Measurements from ENCODE around the gene ZSWIM3.
A peak's percentile ranks its signal among the peaks of the same experiment; 100 is the strongest.

The ZSWIM3 gene

DNA sequence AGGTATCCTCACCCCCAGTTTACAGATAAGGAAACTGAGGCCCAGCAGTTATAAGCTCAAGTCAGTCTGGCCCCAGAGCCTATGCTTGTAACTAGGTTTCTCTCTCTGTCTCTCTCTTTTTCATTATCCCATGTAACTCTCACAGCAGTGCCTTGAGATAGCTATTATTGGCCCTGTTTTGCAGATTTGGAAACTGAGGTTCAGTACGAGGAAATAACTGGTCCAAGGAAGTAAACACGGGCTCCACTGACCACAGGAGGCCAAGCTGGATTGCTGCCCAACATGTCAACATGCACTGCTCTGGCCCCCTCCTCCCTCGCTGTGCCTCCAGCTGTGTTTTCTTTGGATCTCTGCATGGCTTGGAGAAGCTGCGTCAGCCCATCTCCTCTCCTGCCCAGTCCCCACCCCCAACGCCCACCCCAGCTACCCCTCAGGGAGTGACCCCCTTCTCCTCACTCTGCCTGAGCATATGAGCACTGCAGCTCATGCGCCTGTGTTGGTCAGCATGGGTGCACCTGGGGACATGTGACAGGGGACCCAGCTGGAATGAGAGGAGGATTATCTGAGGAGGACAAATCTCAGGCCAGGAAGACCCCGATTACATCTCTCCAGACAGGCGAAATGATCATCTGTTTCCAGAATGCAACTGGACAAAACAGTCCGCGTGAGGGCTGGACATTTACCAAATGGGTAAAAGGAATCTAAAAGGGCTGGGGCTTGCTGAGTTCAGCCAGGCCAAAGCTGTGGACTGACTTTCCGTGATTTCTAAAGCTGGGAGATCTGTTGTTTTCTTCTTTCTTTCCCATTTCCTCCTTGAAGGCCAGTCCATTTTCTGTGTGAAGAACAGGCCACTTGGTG, 62.4 kb downstream of the ZSWIM3 start:
- peak; percentile 93 for DNase-seq (ENCODE audit: low read depth)
- no peak overlapping the region for H3K4me3 ChIP-seq (replicated peaks; ENCODE audit: low read depth, low read length)
- TF ChIP-seq, protein P1, sequence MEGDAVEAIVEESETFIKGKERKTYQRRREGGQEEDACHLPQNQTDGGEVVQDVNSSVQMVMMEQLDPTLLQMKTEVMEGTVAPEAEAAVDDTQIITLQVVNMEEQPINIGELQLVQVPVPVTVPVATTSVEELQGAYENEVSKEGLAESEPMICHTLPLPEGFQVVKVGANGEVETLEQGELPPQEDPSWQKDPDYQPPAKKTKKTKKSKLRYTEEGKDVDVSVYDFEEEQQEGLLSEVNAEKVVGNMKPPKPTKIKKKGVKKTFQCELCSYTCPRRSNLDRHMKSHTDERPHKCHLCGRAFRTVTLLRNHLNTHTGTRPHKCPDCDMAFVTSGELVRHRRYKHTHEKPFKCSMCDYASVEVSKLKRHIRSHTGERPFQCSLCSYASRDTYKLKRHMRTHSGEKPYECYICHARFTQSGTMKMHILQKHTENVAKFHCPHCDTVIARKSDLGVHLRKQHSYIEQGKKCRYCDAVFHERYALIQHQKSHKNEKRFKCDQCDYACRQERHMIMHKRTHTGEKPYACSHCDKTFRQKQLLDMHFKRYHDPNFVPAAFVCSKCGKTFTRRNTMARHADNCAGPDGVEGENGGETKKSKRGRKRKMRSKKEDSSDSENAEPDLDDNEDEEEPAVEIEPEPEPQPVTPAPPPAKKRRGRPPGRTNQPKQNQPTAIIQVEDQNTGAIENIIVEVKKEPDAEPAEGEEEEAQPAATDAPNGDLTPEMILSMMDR (IDR thresholded peaks at IDR 0.05; ENCODE audit: low read length, missing control alignments) = no peak

DNA sequence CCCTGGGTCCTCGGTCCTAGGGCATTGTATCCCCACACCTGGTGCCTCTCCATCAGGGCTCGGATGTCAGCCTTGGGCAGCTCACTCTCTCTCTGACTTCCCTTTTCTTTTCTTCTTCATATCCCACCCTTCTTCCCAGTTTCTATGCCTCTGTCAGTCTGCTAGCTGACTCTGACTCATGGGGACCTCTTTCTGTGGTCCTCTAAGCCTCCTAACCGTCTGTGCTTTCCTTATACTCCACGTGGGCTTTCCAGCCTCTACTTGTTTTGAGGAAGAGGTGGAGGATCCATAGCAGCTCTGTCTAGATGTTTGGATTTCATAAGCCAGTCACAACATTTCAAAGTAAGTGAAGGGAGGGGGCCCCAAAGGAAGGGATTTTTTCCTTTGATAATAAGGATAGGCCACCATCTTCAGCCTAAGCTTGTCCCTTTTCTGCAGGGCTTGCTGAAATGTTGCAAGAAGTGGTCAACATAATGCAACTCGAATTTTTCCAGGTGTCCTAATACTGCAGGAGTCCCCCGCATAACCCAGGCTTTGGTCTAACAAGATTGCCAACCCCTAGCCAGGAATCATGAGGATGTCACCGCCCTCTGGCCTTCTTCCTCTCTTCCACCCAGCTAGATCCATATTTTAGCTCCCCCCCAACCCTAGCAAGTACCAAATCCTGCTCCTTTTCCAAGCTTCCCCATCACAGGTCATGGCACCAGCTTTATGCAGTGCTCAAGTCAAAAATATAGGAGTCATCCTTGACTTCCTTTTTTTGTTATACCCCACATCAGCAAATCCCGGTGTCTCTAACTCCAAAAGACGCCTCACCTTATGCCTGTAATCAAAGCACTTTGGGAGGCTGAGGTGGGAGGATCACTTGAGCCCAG, 63.3 kb downstream of the ZSWIM3 start:
- DNase-seq (ENCODE audit: low read depth) = no peak
- H3K4me3 ChIP-seq (replicated peaks; ENCODE audit: low read depth, low read length) = no peak overlapping the region
- TF ChIP-seq, protein P1 (IDR thresholded peaks at IDR 0.05; ENCODE audit: low read length, missing control alignments) = no peak

DNA sequence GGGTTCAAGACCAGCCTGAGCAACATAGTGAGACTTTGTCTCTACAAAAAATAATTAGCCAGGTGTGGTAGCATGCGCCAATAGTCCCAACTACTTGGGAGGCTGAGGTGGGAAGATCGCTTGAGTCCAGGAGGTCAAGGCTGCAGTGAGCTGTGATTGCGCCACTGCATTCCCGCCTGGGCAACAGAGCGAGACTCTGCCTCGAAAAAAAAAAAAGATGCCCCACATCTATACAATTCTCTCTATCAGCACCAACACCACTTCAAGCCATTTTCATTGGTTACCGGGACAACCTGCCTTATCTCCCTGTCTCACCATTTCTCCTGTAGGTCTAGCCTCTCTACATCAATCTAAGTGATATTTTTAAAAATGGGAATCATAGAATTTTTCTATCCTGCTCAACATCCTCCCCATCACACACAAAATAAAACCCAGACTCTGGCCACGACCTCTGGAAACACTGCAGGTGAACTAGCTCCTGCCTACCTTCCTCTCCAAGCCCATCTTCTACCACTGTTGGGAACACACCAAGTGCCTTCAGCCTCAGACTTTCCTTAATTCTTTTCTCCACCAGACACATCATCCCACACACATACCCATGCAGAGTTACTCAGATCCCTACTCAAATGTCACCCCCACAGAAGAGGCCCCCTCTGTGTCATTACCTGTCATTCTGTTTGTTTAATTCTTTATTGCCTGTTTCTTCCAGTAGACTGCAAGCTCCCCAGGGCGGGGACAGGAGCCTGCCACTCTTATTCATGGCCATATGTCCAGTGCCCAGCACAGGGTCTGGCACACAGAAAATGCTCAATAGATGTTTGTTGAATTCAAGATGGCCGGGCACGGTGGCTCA, 64.1 kb downstream of the ZSWIM3 start:
- TF ChIP-seq, protein P1 (IDR thresholded peaks at IDR 0.05; ENCODE audit: low read length, missing control alignments) = no peak
- DNase-seq (ENCODE audit: low read depth) = no peak
- H3K4me3 ChIP-seq (replicated peaks; ENCODE audit: low read depth, low read length) = no peak overlapping the region

DNA sequence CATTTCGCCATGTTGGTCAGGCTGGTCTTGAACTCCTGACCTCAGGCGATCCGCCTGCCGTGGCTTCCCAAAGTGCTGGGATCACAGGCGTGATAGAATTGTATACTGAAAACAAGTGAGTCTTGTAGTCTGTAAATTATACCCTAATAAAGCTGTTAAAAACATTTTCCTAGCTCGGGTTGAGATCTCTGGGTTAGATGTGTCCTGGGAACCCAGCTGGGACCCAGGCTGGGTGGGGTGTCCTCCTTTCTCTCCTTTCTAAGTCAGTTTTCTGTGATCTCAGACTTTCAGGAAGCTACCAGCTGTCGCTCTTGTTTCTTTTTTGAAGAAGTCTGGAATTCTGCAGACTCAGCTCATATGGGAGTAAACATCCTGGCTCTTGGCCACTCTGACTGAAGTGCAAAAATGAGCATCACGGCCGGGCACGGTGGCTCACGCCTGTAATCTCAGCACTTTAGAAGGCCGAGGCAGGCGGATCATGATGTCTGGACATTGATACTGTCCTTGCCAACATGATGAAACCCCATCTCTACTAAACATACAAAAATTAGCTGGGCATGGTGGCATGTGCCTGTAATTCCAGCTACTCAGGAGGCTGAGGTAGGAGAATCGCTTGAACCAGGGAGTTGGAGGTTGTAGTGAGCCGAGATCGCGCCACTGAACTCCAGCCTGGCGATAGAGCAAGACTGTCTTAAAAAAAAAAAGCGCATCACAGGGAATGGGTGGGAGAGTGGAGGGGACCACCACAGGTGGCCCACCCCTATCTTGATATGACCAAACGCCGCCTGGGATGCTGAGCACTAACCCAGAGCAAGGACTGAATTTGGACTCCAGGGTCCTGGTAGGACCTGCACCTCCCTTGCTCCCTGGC, 67.2 kb downstream of the ZSWIM3 start:
- no peak overlapping the region for H3K4me3 ChIP-seq (replicated peaks; ENCODE audit: low read depth, low read length)
- TF ChIP-seq, protein P1 (IDR thresholded peaks at IDR 0.05; ENCODE audit: low read length, missing control alignments) = no peak
- peak; percentile 64 for DNase-seq (ENCODE audit: low read depth)

DNA sequence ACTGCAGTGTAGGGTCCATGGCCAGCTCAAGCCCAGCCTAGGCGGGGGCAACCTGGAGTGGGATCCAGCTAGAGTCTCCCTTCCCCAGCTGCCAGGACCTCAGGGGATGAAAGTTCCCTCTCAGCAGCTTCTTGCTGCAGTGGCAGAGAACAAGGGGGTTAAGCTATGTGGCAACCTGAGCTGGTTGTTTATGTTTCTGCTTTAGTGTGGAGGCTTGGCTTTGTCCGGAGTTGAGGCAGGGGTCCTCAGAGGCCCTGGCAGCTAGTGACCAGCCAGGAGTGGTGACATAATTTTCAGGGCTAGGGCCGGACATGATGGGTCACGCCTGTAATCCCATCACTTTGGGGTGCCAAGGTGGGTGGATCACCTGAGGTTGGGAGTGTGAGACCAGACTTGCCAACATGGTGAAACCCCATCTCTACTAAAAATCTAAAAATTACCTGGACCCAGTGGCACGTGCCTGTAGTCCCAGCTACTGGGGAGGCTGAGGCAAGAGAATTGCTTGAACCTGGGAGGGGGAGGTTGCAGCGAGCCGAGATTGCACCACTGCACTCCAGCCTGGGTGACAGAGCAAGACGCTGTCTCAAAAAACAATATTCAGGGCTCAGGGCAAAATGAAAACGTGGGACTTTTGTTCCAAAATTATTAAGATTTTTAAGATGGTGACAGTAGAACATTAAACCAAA, 68.5 kb downstream of the ZSWIM3 start:
- TF ChIP-seq, protein P1 (IDR thresholded peaks at IDR 0.05; ENCODE audit: low read length, missing control alignments) = no peak
- H3K4me3 ChIP-seq (replicated peaks; ENCODE audit: low read depth, low read length) = no peak overlapping the region
- DNase-seq (ENCODE audit: low read depth) = no peak
